Subcutaneous adipose tissue (tissue), 4 donors: ENCODE results near the gene ITGB7. TPM values are rescaled to one million over a fixed set of nuclear protein-coding genes. Genes with fewer than 3 reads are reported as not detected.

Experiments
- CTCF ChIP-seq: fragments of 450-650 bp; IDR thresholded peaks from one replicate; pipeline ENCODE4 v1.5.1; 2016; ENCODE audit warnings: low read depth, mild to moderate bottlenecking, control low read depth, antibody characterized with exemption, moderate library complexity
- total RNA-seq, 4 donors: library from RNA; depleted of rRNA; stranded (reverse); fragments of >200 nt; gene quantifications; one replicate each; pipeline ENCODE4 v1.1.0, GENCODE V29; 2016

ITGB7 gene
- total RNA-seq, 4 donors from 2014 or later, result 0.49 to 8.1 (median 3.0) TPM

- TF ChIP-seq CTCF, result no peak
Measured at GRCh38 chr12:53159195-53159839, 47.7 kb downstream of the ITGB7 start.

DNA sequence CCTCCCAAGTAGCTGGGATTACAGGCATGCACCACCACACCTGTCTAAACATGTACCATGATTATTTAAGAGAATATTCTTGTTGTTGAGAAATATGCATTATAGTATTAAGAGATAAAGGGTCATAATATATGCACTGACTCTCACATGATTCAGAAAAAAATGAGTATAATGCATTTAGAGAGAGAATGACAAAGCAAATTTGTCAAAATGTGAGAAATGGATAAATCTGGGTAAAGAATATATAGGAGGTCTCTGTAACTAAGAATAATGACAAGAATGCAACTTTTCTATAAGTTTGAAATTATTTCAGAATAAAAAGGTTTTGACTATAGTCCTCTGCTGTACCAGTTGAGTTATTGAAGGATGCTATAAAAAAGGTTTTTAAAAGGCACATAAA lies 54.7 kb downstream of the ITGB7 start:
- no peak for TF ChIP-seq CTCF

DNA sequence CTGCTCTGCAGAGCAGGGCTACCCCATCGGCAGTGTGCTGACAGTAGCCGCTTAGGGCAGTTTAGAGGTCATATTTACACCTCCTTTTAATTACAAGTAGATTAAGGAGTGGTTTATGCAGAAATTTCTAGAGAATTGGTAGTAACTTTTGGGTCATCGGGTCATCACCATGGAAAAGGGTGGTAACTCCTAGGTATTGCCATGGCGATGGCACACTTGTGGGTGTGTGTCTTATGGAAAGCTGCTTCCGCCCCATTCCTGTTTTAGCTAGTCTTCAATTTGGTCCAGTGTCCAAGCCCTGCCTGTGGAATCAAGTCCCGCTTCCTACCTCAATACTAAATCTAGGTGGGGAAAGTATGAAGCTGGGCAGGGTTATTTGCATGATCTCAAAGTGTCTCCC lies 56.0 kb downstream of the ITGB7 start:
- no peak for TF ChIP-seq CTCF

DNA sequence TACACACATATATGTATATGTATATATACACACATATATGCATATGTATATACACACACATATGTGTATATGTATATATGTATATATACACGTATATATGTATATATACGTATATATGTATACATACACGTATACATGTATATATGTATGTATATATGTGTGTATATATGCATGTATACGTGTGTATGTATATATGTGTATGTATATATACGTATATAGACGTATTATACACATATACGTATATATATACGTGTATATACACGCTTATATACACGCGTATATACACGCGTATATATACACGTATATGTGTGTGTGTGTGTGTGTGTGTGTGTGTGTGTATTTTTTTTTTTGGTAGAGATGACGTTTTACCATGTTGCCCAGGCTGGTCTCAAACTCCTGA lies 59.4 kb downstream of the ITGB7 start:
- no peak for TF ChIP-seq CTCF

GRCh38 chr12:53147181-53147580 lies 59.9 kb downstream of the ITGB7 start:
- no peak for TF ChIP-seq CTCF

- TF ChIP-seq CTCF, result no peak
Measured at GRCh38 chr12:53145383-53146260, 61.4 kb downstream of the ITGB7 start.

DNA sequence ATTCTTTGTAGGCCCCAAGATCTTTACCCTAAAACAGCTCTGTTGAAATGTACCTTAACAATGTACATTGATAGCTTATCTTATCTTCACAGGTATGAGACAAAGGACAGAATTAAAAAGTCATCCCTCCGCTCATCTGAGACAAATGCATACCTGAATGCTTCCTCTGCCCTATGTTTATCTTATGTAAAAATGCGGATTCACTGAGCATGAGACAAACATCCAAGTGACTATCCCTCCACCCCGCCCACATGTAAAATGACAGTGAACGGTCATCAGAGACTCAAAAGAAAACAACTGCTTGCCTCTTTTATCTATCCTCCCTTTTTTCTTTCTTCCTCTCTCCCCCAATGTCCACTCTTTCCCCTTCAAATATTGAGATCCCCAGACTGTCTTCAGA lies 63.7 kb downstream of the ITGB7 start:
- TF ChIP-seq CTCF, result no peak
